ENCODE measurements around the gene PHF12. TPM values are rescaled to one million over a fixed set of nuclear protein-coding genes. Genes with fewer than 3 reads are reported as not detected.

PHF12 gene
- total and polyA plus RNA-seq, 8 donors, result 8.3 to 206 (median 24.7) TPM

- Histone ChIP-seq H3K36me3 (peaks cover 20 to 72% (median 62%) of the 10 kb centered on the region in 4 donors), H3K4me1 (peaks cover under 1 to 36% (median 12%) of the 10 kb centered on the region in 4 donors), H3K9me3 (no peaks in the 10 kb centered on the region), H3K27me3 (no peaks in the 10 kb centered on the region), H3K4me3 (no peak overlapping the region), H3K27ac (no peak overlapping the region)
- DNase-seq, result no peak
- intact Hi-C loops (cut with DNase I; ENCODE audit: low total_unique reads), result loop anchor here (10.0 kb wide), 1 partner anchor 123 kb away; no protein-coding TSS in a partner anchor
- no peak for TF ChIP-seq EP300 (IDR thresholded peaks at IDR 0.05)
- no peak for TF ChIP-seq POLR2AphosphoS5 (IDR thresholded peaks at IDR 0.05)
- no peak for TF ChIP-seq POLR2A (IDR thresholded peaks at IDR 0.05)
- no peak for TF ChIP-seq CTCF (IDR thresholded peaks at IDR 0.05)
- WGBS, 5 donors, result 83 to 88% (median 87%) methylated on average over 12 of the region's 12 CpGs
These were observed 63.3 kb downstream of the PHF12 start for GRCh38 chr17:28887871-28888471.

- intact Hi-C loops (cut with DNase I; ENCODE audit: low total_unique reads), result loop anchor here (10.0 kb wide), 1 partner anchor 121 kb away; no protein-coding TSS in a partner anchor
- H3K27ac ChIP-seq, result no peak overlapping the region
- TF ChIP-seq EP300 (IDR thresholded peaks at IDR 0.05) (no peak), POLR2AphosphoS5 (IDR thresholded peaks at IDR 0.05) (no peak), POLR2A (IDR thresholded peaks at IDR 0.05) (no peak), CTCF (IDR thresholded peaks at IDR 0.05) (no peak)
- DNase-seq, result no peak
- no peaks in the 10 kb centered on the region for H3K27me3 ChIP-seq
- peaks cover 40 to 81% (median 78%) of the 10 kb centered on the region in 4 donors for H3K36me3 ChIP-seq
- no peaks in the 10 kb centered on the region for H3K9me3 ChIP-seq
- H3K4me1 ChIP-seq, result peaks cover 0 to 16% (median 0%) of the 10 kb centered on the region in 4 donors
- 71 to 88% (median 85%) methylated on average over 5 to 10 of the region's 10 CpGs for WGBS, 5 donors
- H3K4me3 ChIP-seq, result no peak overlapping the region
These were observed 65.4 kb downstream of the PHF12 start for GRCh38 chr17:28885951-28886350.

- intact Hi-C loops (cut with DNase I; ENCODE audit: low total_unique reads), result loop anchor here (10.0 kb wide), 1 partner anchor 121 kb away; no protein-coding TSS in a partner anchor
- Histone ChIP-seq H3K4me1 (peaks cover 0 to 11% (median 0%) of the 10 kb centered on the region in 4 donors), H3K9me3 (no peaks in the 10 kb centered on the region), H3K27ac (no peak overlapping the region), H3K4me3 (no peak overlapping the region), H3K27me3 (no peaks in the 10 kb centered on the region), H3K36me3 (peaks cover 46 to 85% (median 79%) of the 10 kb centered on the region in 4 donors)
- no peak for DNase-seq
- WGBS, 5 donors, result 93 to 98% (median 96%) methylated on average over 4 of the region's 4 CpGs
- TF ChIP-seq EP300 (IDR thresholded peaks at IDR 0.05) (no peak), POLR2AphosphoS5 (IDR thresholded peaks at IDR 0.05) (no peak), POLR2A (IDR thresholded peaks at IDR 0.05) (no peak), CTCF (IDR thresholded peaks at IDR 0.05) (no peak)
These were observed 66.0 kb downstream of the PHF12 start for GRCh38 chr17:28885363-28885762.

GRCh38 chr17:28883967-28884702 is 67.2 kb downstream of the PHF12 start:
- Histone ChIP-seq H3K27ac (no peak overlapping the region), H3K9me3 (no peaks in the 10 kb centered on the region), H3K4me3 (no peak overlapping the region), H3K4me1 (no peaks in the 10 kb centered on the region), H3K36me3 (peaks cover 58 to 97% (median 91%) of the 10 kb centered on the region in 4 donors), H3K27me3 (no peaks in the 10 kb centered on the region)
- no peak for DNase-seq
- 87 to 91% (median 90%) methylated on average over 23 to 27 of the region's 27 CpGs for WGBS, 5 donors
- intact Hi-C loops (cut with DNase I; ENCODE audit: low total_unique reads), result loop anchor here (10.0 kb wide), 1 partner anchor 119 kb away; no protein-coding TSS in a partner anchor
- TF ChIP-seq POLR2AphosphoS5 (IDR thresholded peaks at IDR 0.05) (no peak), CTCF (IDR thresholded peaks at IDR 0.05) (no peak), POLR2A (IDR thresholded peaks at IDR 0.05) (no peak), EP300 (IDR thresholded peaks at IDR 0.05) (no peak)
